Body of pancreas (tissue), 4 donors: ENCODE data around the gene MEDAG. TPM values are rescaled to one million over a fixed set of nuclear protein-coding genes. Genes with fewer than 3 reads are reported as not detected.
A peak's percentile ranks its signal among the peaks of the same experiment; 100 is the strongest.

Experiments used
- ATAC-seq: fragments of 150-250 bp; one replicate; pipeline ENCODE4 v1.9.1; 2016
- DNase-seq, 4 donors: peaks; one replicate each; pipeline ENCODE4 v3.0.0-alpha.2; 2019
- H3K27ac ChIP-seq, 4 donors: fragments of 200-600 bp; sonication (generic); 1 replicate in 3 of 4; 2 replicates in 1 of 4; pipeline versions ENCODE4 v1.5.1 to v1.6.1; 2016 to 2019; ENCODE audit warnings: mild to moderate bottlenecking in 1 of 4, mixed read lengths in 1 of 4, moderate library complexity in 1 of 4
- H3K27me3 ChIP-seq, 2 donors: fragments of 200-600 bp; sonication (generic); one replicate each; pipeline ENCODE4 v1.6.0; 2016; ENCODE audit warnings: mild to moderate bottlenecking in 1 of 2
- H3K36me3 ChIP-seq, 2 donors: fragments of 200-600 bp; sonication (generic); replicated peaks in 1 of 2; 2 replicates each; pipeline ENCODE4 v1.5.1; 2016; ENCODE audit warnings: low read depth in 2 of 2; ENCODE audit not compliant: insufficient read depth in 1 of 2
- H3K4me1 ChIP-seq: fragments of 200-600 bp; sonication (generic); one replicate; pipeline ENCODE4 v1.6.0; 2016
- H3K4me3 ChIP-seq, 2 donors: fragments of 200-600 bp; sonication (generic); 1 replicate in 1 of 2; 2 replicates in 1 of 2; pipeline ENCODE4 v1.5.1; 2016 to 2019
- H3K9me3 ChIP-seq, 3 donors: fragments of 200-600 bp; sonication (generic); 1 replicate in 2 of 3; 2 replicates in 1 of 3; pipeline ENCODE4 v1.5.1; 2016
- CTCF ChIP-seq, 7 experiments: fragments of 450-650 bp in 4 of 7; fragments of 200-600 bp in 3 of 7; sonication (generic) in 3 of 7; IDR thresholded peaks; one replicate each; pipeline ENCODE4 v1.5.1; 2016 to 2019; ENCODE audit warnings: antibody characterized with exemption in 7 of 7
- POLR2A ChIP-seq, 3 donors: fragments of 450-650 bp; IDR thresholded peaks; one replicate each; pipeline ENCODE4 v1.6.1; 2016; ENCODE audit warnings: antibody characterized with exemption in 3 of 3, mild to moderate bottlenecking in 2 of 3
- WGBS, 2 donors: methylation state at CpG; one replicate each; pipeline ENCODE4 v1.1.5; 2017; 5-methylcytosine and 5-hydroxymethylcytosine counted together
- intact Hi-C: fragments of 100-400 bp; cut with DNase I; formaldehyde crosslinking; loops from one replicate; pipeline ENCODE4 v1.15.1; 2023
- total RNA-seq, 2 donors: library from RNA; depleted of rRNA; stranded (reverse); fragments of >200 nt; gene quantifications; one replicate each; pipeline ENCODE4 v1.1.0, GENCODE V29; 2016

Gene MEDAG
- total RNA-seq, 2 donors from 2014 or later, result 7.8 to 36.6 TPM

- Histone ChIP-seq H3K9me3 (no peaks in the 10 kb centered on the region), H3K27me3 (no peaks in the 10 kb centered on the region), H3K4me3 (no peak overlapping the region), H3K27ac (no peak overlapping the region), H3K36me3 (no peaks in the 10 kb centered on the region), H3K4me1 (no peaks in the 10 kb centered on the region)
- no peak for DNase-seq
- no peak for ATAC-seq
- no peak for TF ChIP-seq CTCF (IDR thresholded peaks at IDR 0.05)
- TF ChIP-seq POLR2A (IDR thresholded peaks at IDR 0.05), result no peak
- WGBS, 2 donors, result 57 to 65% methylated on average over 4 of the region's 4 CpGs
- intact Hi-C loops, result no loop called here
Observed at GRCh38 chr13:30900436-30900835, 5.6 kb upstream of the MEDAG start.

GRCh38 chr13:30900952-30901749 lies 4.9 kb upstream of the MEDAG start:
- no peak for ATAC-seq
- no peak overlapping the region for H3K27ac ChIP-seq
- H3K27me3 ChIP-seq, result no peaks in the 10 kb centered on the region

GRCh38 chr13:30904043-30904442 lies 2.0 kb upstream of the MEDAG start:
- H3K9me3 ChIP-seq, result no peaks in the 10 kb centered on the region
- H3K27me3 ChIP-seq, result peaks cover 0 to 6% of the 10 kb centered on the region in 2 donors
- H3K27ac ChIP-seq, result no peak overlapping the region
- DNase-seq (no peak), ATAC-seq (no peak)
- H3K36me3 ChIP-seq, result no peaks in the 10 kb centered on the region
- H3K4me1 ChIP-seq, result peaks cover 13% of the 10 kb centered on the region
- WGBS, 2 donors, result 43 to 53% methylated on average over 1 of the region's 1 CpG
- intact Hi-C loops, result no loop called here
- H3K4me3 ChIP-seq, result no peak overlapping the region
- TF ChIP-seq CTCF (IDR thresholded peaks at IDR 0.05) (no peak), POLR2A (IDR thresholded peaks at IDR 0.05) (no peak)

More at GRCh38 chr13:30900952-30901749, 4.9 kb upstream of the MEDAG start:
- WGBS, 2 donors, result 54 to 66% methylated on average over 5 of the region's 5 CpGs
- H3K36me3 ChIP-seq, result no peaks in the 10 kb centered on the region
- no peak for DNase-seq
- no peaks in the 10 kb centered on the region for H3K9me3 ChIP-seq
- TF ChIP-seq POLR2A (IDR thresholded peaks at IDR 0.05) (no peak), CTCF (IDR thresholded peaks at IDR 0.05) (no peak)
- no peak overlapping the region for H3K4me3 ChIP-seq
- intact Hi-C loops, result no loop called here
- peaks cover 3% of the 10 kb centered on the region for H3K4me1 ChIP-seq

- 5 to 52% methylated on average over 14 to 52 of the region's 60 CpGs for whole genome bisulfite sequencing, 2 donors
- no peak for TF ChIP-seq CTCF (IDR thresholded peaks at IDR 0.05)
- Histone ChIP-seq H3K27me3 (peaks cover 0 to 6% of the 10 kb centered on the region in 2 donors), H3K36me3 (no peaks in the 10 kb centered on the region), H3K27ac (peak overlapping the region in 1 of 4 donors; percentile 5), H3K9me3 (no peaks in the 10 kb centered on the region), H3K4me1 (peaks cover 13% of the 10 kb centered on the region), H3K4me3 (no peak overlapping the region)
- peak; percentile 49 for ATAC-seq
- intact Hi-C loops, result no loop called here
- no peak for DNase-seq
Observed at GRCh38 chr13:30906411-30907051, 460 bp downstream of the MEDAG start.
